Measurements from ENCODE around the gene HNRNPC.

The HNRNPC gene

GRCh38 chr14:21268617-21269251, 508 bp downstream of the HNRNPC start:
- DNase-seq = peak; percentile 57

DNA sequence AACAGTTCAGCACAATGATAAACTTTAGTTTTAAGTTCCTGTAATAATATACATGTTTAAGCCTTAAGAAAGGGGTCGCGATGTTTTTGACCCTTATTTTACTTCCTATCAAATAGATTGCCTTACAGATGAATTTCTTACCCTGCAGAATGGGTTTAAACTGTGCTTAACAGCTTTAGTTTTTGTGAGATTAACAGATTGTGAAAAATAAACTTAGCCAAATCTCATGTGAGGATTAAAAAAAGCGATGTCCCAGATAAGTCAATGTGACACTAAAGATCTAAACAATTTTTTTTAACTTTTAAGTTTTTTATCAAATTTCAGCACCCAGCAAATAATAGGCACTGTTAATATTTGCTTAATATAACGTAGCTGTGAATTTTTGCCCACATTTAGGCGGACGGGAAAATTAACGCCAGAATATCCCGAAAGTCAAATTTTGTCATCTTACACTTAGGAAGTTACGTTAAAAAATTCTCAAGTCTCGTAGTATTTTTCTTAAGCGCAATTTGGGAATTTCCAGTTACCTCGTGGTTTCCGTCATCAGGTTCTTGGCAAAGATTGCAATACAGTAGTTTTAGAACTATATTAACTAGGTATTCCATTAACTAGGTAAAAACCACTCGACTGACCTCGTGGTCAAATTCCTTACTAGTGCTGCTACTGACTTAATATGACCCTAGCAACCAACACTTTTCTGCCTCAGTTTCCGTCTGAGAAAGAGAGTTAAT, 1.2 kb downstream of the HNRNPC start:
- DNase-seq = peak; percentile 64

DNA sequence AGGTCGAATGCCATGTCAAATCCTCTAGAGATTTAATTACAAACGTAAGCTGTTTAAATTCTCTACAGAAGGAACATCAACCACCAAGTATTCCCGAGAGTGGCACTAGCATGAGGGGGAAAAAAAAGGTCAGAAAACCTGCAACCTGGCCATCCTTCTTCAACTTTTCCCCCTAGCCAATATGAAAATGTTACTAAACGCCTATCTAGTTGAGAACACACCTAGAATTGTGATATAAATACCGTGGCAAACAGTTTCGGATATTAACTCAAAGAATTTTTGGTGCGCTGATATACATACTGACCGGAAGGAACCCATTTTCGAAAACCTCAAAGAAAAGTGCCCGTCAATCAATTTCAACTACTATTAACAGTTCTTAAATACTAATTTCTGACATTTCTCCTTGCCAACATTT, 1.8 kb downstream of the HNRNPC start:
- DNase-seq = peak; percentile 33

DNA sequence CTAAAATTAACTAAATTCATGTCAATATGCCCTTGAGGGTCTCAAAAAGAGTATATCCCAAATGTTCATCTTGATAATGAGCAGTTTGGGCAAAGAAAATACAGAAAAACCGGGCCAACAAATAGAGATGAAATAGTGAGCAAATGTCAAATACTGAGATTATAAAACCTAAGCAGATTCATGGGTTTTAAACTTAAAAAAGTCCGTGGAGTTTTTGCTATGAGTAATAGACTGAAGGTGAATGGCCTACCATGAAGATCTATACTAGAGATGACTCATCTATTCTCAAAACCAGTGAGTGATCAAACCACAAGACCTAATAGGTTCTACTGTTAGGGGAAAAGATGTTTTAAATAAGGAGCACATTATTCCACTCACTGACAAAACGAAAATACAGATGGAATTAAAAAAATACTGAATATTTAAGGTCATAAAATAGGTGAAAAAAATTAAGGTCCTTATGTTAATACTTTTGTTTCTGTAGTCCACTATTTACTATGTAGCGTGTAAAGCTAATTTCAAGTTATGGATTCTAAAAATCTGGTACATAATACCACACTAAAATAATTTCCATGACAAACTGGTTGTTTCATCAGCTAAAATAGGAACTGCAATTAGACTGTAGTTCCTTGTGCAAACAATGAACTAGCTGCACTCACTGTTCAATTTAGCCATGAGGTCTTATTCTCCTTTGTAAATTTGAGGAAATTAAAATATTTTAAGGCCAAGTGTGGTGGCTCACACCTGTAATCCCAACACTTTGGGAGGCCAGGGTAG, 5.0 kb downstream of the HNRNPC start:
- peak; percentile 68 for DNase-seq

GRCh38 chr14:21263284-21264024, 5.8 kb downstream of the HNRNPC start:
- peak; percentile 22 for DNase-seq

DNA sequence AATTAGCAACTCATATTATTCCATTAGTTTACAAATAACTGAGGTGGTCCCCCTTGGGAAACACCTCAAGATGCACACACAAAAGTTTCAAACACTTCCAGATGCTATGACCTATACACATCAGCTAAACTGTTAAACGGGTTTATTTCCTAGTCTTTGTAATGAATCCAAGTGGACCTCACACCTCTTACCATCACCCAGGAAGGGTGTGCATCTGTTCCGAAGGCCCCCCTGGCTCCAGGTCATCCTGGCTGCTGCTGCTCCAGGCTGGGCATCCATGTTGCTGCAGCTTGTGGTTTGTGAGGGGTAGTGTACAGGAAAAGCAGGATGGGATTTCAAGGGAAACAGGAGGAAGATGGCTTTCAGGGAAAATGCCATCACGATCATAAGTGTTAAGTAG, 6.8 kb downstream of the HNRNPC start:
- DNase-seq = peak; percentile 20

- DNase-seq = peak; percentile 1
Measured at GRCh38 chr14:21261824-21262223, 7.4 kb downstream of the HNRNPC start.

DNA sequence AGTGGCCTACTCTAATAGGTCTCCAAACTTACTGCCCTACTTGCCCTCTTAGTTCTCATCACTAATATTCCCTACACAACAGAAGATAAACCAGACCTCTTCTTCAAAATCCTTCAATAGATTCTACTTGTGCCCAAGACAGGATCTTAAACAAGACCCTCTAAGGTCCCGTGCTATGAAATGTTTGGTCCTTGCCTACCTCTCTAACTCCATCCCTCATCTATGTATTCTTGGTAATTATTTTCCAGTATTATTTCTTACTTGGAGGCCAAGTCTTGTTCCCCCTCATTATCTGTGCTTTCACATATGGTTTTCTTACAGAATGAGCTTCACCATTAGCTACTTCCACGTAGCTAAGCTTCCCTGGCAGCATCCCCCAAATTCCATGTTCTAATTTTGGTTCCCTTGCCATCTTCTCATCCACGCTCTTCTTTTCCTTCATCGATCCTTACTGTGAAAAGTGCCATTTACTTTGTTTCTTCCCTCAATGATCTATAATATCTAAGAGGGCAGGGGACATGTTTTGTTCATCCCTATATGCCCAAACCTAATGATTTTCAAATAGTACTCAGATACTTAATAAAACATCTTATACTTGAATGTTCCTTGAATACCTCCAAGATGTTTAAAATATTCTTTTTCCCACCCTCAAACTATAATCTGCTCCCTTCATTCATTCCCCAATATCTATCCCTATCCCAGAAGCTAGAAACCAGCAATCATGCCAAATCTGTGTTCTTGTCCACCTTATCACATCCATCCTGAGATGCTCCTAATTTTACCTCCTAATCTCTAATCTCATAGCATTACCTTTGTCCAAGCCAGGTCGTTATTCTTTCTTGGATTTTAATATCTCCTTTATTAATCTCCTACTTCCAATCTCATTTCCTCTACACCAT, 10.1 kb downstream of the HNRNPC start:
- peak; percentile 2 for DNase-seq

GRCh38 chr14:21258005-21258888, 11.0 kb downstream of the HNRNPC start:
- peak; percentile 10 for DNase-seq

DNA sequence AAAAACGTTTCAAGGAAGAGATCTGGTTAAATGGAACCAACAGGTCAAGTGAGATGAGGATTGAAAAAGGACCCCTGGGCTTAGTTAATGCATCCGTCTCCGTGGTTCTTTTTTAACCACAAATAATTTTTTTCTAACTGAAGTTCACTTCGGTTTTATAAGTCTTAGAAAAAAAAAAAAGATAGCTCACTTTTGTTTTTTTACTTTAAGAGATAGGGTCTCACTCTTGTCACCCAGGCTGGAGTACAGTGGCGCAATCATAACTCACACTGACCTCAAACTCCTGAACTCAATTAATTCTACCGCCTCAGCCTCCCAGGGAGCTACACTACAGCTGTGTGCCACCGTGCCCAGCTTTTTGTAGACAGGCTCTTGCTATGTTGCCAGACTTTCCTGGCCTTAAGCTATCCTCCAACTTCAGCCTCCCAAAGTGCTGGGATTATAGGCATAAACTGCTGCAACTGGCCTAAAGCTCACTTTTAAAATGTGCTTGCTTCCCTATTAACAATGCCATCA, 11.8 kb downstream of the HNRNPC start:
- peak; percentile 32 for DNase-seq

DNA sequence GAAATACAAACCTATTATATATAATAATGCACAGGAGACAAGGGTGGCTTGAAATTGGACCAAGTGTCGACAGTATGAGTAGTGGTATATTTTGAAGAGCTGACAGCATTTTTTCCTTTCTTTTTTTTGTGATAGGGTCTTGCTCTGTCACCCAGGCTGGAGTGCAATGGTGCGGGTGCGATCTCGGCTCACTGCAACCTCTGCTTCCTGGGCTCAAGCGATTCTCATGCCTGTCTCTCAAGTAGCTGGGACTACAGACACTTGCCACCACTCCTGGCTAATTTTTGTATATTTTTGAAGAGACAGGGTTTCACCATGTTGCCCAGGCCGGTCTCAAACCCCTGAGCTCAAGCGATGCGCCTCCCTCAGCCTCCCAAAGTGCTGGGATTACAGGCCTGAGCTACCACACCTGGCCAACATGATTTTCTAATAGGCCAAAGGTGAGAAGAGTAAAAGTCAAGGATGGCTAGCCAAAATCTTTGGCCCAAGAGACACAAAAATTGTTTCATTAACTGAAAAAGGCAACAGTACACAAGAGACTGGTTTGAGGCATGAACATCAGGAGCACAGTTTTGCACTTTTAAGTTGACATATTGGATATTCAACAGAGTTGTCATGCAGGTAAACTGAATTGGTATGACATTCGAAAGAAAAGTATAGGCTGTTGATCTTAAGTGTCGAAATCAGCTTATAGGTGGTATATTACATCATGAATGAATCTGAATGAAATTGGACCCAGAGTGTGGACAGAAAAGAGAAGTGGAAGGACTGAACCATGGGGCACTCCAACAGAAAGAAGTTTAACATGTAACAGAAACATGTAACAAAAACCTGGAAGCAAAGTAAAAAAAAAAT, 12.5 kb downstream of the HNRNPC start:
- DNase-seq = peak; percentile 13

- peak; percentile 15 for DNase-seq
Measured at GRCh38 chr14:21256102-21256447, 13.2 kb downstream of the HNRNPC start.

DNA sequence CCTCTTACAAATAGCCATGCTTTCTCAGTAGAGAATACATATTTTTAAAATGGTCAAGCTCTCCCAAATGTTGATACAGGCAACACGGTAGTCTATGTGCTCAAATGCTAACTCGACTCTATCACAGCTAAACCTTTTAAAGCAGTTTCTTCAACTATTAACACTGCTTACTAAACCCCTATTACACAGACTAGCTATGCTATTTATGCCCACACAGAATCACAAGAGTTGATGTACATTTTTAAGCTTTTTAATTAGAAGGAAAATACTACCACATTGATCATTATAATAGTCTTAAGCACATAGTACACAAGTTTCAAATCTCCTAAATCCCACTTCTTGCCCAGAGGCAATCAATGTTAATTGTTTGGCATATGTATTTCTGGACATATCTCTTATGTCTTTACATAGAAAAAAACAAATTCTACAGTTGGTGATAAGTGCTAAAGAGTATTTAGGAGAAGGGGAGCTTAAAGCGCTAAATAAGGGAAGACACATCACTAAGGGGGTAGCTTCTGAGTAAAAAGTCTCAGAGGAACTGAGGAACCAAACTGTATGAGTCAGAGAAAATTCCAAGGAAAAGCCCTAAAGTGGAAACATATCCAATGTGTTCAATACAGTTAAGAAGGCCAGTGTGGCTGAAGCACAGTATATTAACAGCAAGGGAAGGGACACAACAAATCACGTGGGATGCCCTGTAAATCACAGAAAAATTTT, 13.7 kb downstream of the HNRNPC start:
- peak; percentile 12 for DNase-seq

- DNase-seq = no peak
Measured at GRCh38 chr14:21252149-21252548, 17.1 kb downstream of the HNRNPC start.

- no peak for DNase-seq
Measured at GRCh38 chr14:21251215-21251614, 18.0 kb downstream of the HNRNPC start.

GRCh38 chr14:21248739-21249411, 20.4 kb downstream of the HNRNPC start:
- no peak for DNase-seq

DNA sequence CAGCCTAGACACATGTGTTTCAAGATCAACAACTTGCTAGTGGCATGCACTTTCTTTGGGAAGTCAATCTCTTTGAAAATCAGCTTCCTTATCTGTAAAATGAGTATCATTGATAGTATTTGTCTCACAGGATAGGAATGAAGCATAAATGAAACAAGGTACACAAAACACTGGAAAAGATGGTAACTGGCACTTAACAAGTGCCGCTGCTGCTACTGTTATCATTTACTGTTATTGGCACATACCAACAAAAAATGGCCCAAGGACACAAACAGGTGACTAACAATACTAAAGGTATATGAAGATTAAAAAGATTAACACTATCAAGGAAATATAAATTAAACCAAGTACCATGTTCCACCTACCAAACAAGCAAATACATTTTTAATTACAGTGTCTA, 20.9 kb downstream of the HNRNPC start:
- no peak for DNase-seq

- DNase-seq = no peak
Measured at GRCh38 chr14:21245813-21246212, 23.4 kb downstream of the HNRNPC start.

- DNase-seq = no peak
Measured at GRCh38 chr14:21244544-21244943, 24.7 kb downstream of the HNRNPC start.

Measured in CD4-positive, alpha-beta T cell treated with Interleukin-10 for 1 hour (primary cell).